Measurements from ENCODE around the gene UNC13C.

Gene UNC13C

GRCh38 chr15:54638666-54639065 is 660.4 kb downstream of the UNC13C start:
- no peak for DNase-seq (ENCODE audit: low read depth in 1 of 2, low spot score in 1 of 2)
- H3K27ac ChIP-seq (replicated peaks) = no peak overlapping the region
- no peaks in the 10 kb centered on the region for H3K27me3 ChIP-seq (ENCODE audit: insufficient read depth, poor library complexity, severe bottlenecking)
- TF ChIP-seq POLR2AphosphoS5 (IDR thresholded peaks at IDR 0.05; ENCODE audit: low read depth) (no peak), CTCF (IDR thresholded peaks at IDR 0.05; ENCODE audit: insufficient read depth, low read length) (no peak), SPI1 (IDR thresholded peaks at IDR 0.05; ENCODE audit: borderline replicate concordance, low read depth) (no peak), REST (IDR thresholded peaks at IDR 0.05; ENCODE audit: insufficient replicate concordance, low read depth) (no peak), GABPA (IDR thresholded peaks at IDR 0.05; ENCODE audit: low read depth) (no peak)
- H3K4me3 ChIP-seq (replicated peaks; ENCODE audit: insufficient read depth, low read length) = no peak overlapping the region

- no peak for DNase-seq (ENCODE audit: low read depth in 1 of 2, low spot score in 1 of 2)
- no peak overlapping the region for H3K27ac ChIP-seq (replicated peaks)
- no peak for TF ChIP-seq GABPA (IDR thresholded peaks at IDR 0.05; ENCODE audit: low read depth)
- TF ChIP-seq POLR2AphosphoS5 (IDR thresholded peaks at IDR 0.05; ENCODE audit: low read depth) = no peak
- TF ChIP-seq CTCF (IDR thresholded peaks at IDR 0.05; ENCODE audit: insufficient read depth, low read length) = no peak
- no peak for TF ChIP-seq REST (IDR thresholded peaks at IDR 0.05; ENCODE audit: insufficient replicate concordance, low read depth)
- TF ChIP-seq SPI1 (IDR thresholded peaks at IDR 0.05; ENCODE audit: borderline replicate concordance, low read depth) = no peak
- no peak overlapping the region for H3K4me3 ChIP-seq (replicated peaks; ENCODE audit: insufficient read depth, low read length)
- no peaks in the 10 kb centered on the region for H3K27me3 ChIP-seq (ENCODE audit: insufficient read depth, poor library complexity, severe bottlenecking)
These were observed 662.6 kb downstream of the UNC13C start for GRCh38 chr15:54640873-54641272.

- Histone ChIP-seq H3K27me3 (ENCODE audit: insufficient read depth, poor library complexity, severe bottlenecking) (no peaks in the 10 kb centered on the region), H3K27ac (replicated peaks) (no peak overlapping the region), H3K4me3 (replicated peaks; ENCODE audit: insufficient read depth, low read length) (no peak overlapping the region)
- no peak for DNase-seq (ENCODE audit: low read depth in 1 of 2, low spot score in 1 of 2)
- no peak for TF ChIP-seq GABPA (IDR thresholded peaks at IDR 0.05; ENCODE audit: low read depth)
- no peak for TF ChIP-seq SPI1 (IDR thresholded peaks at IDR 0.05; ENCODE audit: borderline replicate concordance, low read depth)
- no peak for TF ChIP-seq CTCF (IDR thresholded peaks at IDR 0.05; ENCODE audit: insufficient read depth, low read length)
- TF ChIP-seq POLR2AphosphoS5 (IDR thresholded peaks at IDR 0.05; ENCODE audit: low read depth) = no peak
- TF ChIP-seq REST (IDR thresholded peaks at IDR 0.05; ENCODE audit: insufficient replicate concordance, low read depth) = no peak
These were observed 666.6 kb downstream of the UNC13C start for GRCh38 chr15:54644796-54645195.
